ENCODE data around the gene OSBPL7.

GRCh38 chr17:47850692-47851573 is 29.3 kb upstream of the OSBPL7 start, which contains the start of gene SP6:
- TF ChIP-seq EZH2 (IDR thresholded peaks at IDR 0.05) (peak; percentile 89), CTCF (IDR thresholded peaks at IDR 0.05) (peak; percentile 28)

Measured in neural progenitor cell (in vitro differentiated cells).